Natural killer cell (primary cell): ENCODE data around the gene IL15. TPM values are rescaled to one million over a fixed set of nuclear protein-coding genes. Genes with fewer than 3 reads are reported as not detected.

ENCODE experiments used
- ATAC-seq, 3 donors: fragments of 150-1000 bp in 2 of 3; fragments of 200-7000 bp in 1 of 3; cut with Tn5 transposase; 1 replicate in 1 of 3; 2 replicates in 2 of 3; pipeline ENCODE4 v1.10.0; 2021; ENCODE audit warnings: mild to moderate bottlenecking in 2 of 3, moderate library complexity in 2 of 3
- DNase-seq, 2 donors: peaks; one replicate each; pipeline versions ENCODE4 v3.0.0 to v3.0.0-alpha.2; 2013 to 2021; ENCODE audit warnings: mixed read lengths in 1 of 2
- H3K27ac ChIP-seq: one replicate; pipeline ENCODE4 v1.5.1; 2013; ENCODE audit warnings: mild to moderate bottlenecking, low read length
- H3K27me3 ChIP-seq: one replicate; pipeline ENCODE4 v1.6.1; 2013; ENCODE audit warnings: low read length; ENCODE audit not compliant: control insufficient read depth, insufficient read depth
- H3K36me3 ChIP-seq: one replicate; pipeline ENCODE4 v1.6.1; 2013; ENCODE audit warnings: low read length; ENCODE audit not compliant: control insufficient read depth, insufficient read depth
- H3K4me1 ChIP-seq: one replicate; pipeline ENCODE4 v1.6.1; 2013; ENCODE audit warnings: low read length; ENCODE audit not compliant: control insufficient read depth, insufficient read depth
- H3K4me3 ChIP-seq: one replicate; pipeline ENCODE4 v1.5.1; 2013; ENCODE audit warnings: low read length
- H3K9me3 ChIP-seq: one replicate; pipeline ENCODE4 v1.6.1; 2013; ENCODE audit warnings: low read length; ENCODE audit not compliant: control insufficient read depth, insufficient read depth
- H3K27ac Mint-ChIP-seq, 2 donors: one replicate each; pipeline ENCODE4 v1.8.0; 2022; ENCODE audit warnings: mild to moderate bottlenecking in 2 of 2, mixed read lengths in 2 of 2, moderate library complexity in 1 of 2
- H3K27me3 Mint-ChIP-seq, 2 donors: one replicate each; pipeline ENCODE4 v1.8.0; 2022; ENCODE audit warnings: low read depth in 2 of 2, mixed read lengths in 2 of 2
- H3K36me3 Mint-ChIP-seq: one replicate; pipeline ENCODE4 v1.8.0; 2022; ENCODE audit warnings: mixed read lengths
- H3K4me1 Mint-ChIP-seq, 2 donors: one replicate each; pipeline ENCODE4 v1.8.0; 2022; ENCODE audit warnings: mixed read lengths in 2 of 2
- H3K4me3 Mint-ChIP-seq: one replicate; pipeline ENCODE4 v1.8.0; 2022; ENCODE audit warnings: mild to moderate bottlenecking, moderate library complexity, mixed read lengths
- H3K9me3 Mint-ChIP-seq, 2 donors: one replicate each; pipeline ENCODE4 v1.8.0; 2022; ENCODE audit warnings: mixed read lengths in 2 of 2
- WGBS: methylation state at CpG from one replicate; pipeline ENCODE4 v1.1.7; 2013; ENCODE audit warnings: missing lambda C conversion rate; ENCODE audit not compliant: insufficient coverage; 5-methylcytosine and 5-hydroxymethylcytosine counted together
- intact Hi-C: fragments of 100-400 bp; cut with micrococcal nuclease; formaldehyde crosslinking; loops from one replicate; pipeline ENCODE4 v1.14.2; 2022
- total RNA-seq, 4 donors: library from RNA; stranded (reverse); fragments of 120-200 nt in 1 of 4; gene quantifications; one replicate each; pipeline versions ENCODE4 v1.2.3 to v1.2.4, GENCODE V29; 2013 to 2022
- TF ChIP-seq, protein P1 (sequence below): fragments of 200-600 bp; IDR thresholded peaks from one replicate; pipeline ENCODE4 v1.8.0; 2022; ENCODE audit warnings: antibody characterized with exemption

The IL15 gene
- total RNA-seq, 3 donors from 2014 or later (not counting 1 experiment from before 2014, with no cell fraction given) = 6.0 to 8.1 (median 7.8) TPM

- TF ChIP-seq, protein P1, sequence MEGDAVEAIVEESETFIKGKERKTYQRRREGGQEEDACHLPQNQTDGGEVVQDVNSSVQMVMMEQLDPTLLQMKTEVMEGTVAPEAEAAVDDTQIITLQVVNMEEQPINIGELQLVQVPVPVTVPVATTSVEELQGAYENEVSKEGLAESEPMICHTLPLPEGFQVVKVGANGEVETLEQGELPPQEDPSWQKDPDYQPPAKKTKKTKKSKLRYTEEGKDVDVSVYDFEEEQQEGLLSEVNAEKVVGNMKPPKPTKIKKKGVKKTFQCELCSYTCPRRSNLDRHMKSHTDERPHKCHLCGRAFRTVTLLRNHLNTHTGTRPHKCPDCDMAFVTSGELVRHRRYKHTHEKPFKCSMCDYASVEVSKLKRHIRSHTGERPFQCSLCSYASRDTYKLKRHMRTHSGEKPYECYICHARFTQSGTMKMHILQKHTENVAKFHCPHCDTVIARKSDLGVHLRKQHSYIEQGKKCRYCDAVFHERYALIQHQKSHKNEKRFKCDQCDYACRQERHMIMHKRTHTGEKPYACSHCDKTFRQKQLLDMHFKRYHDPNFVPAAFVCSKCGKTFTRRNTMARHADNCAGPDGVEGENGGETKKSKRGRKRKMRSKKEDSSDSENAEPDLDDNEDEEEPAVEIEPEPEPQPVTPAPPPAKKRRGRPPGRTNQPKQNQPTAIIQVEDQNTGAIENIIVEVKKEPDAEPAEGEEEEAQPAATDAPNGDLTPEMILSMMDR = no peak
- H3K36me3 Mint-ChIP-seq = no peaks in the 10 kb centered on the region
- no peaks in the 10 kb centered on the region for H3K9me3 ChIP-seq
- no peak overlapping the region for H3K27ac Mint-ChIP-seq
- no peak overlapping the region for H3K4me3 ChIP-seq
- intact Hi-C loops = no loop called here
- no peak overlapping the region for H3K4me3 Mint-ChIP-seq
- no peaks in the 10 kb centered on the region for H3K9me3 Mint-ChIP-seq
- H3K27me3 ChIP-seq = no peaks in the 10 kb centered on the region
- no peak overlapping the region for H3K27ac ChIP-seq
- DNase-seq = no peak
- ATAC-seq = no peak
- H3K36me3 ChIP-seq = no peaks in the 10 kb centered on the region
- H3K4me1 Mint-ChIP-seq = peaks cover 11 to 22% of the 10 kb centered on the region in 2 donors
- H3K4me1 ChIP-seq = no peaks in the 10 kb centered on the region
- no peaks in the 10 kb centered on the region for H3K27me3 Mint-ChIP-seq
- WGBS = no CpG with 5 or more reads among the region's 1 CpG
These were observed 11.6 kb downstream of the IL15 start for GRCh38 chr4:141647966-141648365.

DNA sequence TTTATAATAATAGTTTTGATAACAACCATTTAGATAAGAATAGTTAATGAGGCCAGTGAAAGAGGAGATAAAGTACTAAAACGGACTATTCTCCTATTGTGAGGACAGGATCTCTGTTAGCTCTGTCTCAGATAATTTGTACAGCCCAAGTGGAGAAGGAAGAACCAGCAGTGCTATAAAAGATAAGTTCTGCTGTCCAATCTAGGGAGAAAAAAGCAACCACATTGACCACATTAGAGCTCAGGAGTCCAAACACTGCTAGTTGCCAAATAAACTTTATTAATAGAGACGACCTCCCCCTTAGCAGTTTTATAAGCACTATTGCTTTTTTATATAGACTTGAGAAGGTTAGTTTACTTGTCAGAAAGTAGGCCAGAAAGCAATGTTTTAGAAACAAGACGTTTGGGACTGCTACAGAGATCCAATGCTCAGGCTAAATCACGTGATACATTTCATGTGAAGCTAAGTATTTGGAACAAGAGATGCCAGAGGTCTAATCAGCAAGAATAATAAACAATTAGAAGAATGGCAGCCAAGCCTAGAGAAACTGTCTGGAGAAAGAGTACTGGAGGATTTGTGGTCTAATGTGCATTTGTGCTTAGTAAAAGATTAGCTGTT is 15.9 kb downstream of the IL15 start:
- Histone ChIP-seq H3K27me3 (no peaks in the 10 kb centered on the region), H3K27ac (no peak overlapping the region), H3K4me1 (no peaks in the 10 kb centered on the region), H3K4me3 (no peak overlapping the region), H3K36me3 (no peaks in the 10 kb centered on the region), H3K9me3 (no peaks in the 10 kb centered on the region)
- intact Hi-C loops = no loop called here
- 34% methylated on average over 3 of the region's 4 CpGs for whole genome bisulfite sequencing
- H3K4me3 Mint-ChIP-seq = no peak overlapping the region
- H3K36me3 Mint-ChIP-seq = no peaks in the 10 kb centered on the region
- TF ChIP-seq, protein P1 = no peak
- peaks cover 5 to 13% of the 10 kb centered on the region in 2 donors for H3K4me1 Mint-ChIP-seq
- DNase-seq (no peak), ATAC-seq (no peak)
- H3K27me3 Mint-ChIP-seq = no peaks in the 10 kb centered on the region
- H3K27ac Mint-ChIP-seq = no peak overlapping the region
- no peaks in the 10 kb centered on the region for H3K9me3 Mint-ChIP-seq

GRCh38 chr4:141654098-141654497 is 17.7 kb downstream of the IL15 start:
- H3K27ac Mint-ChIP-seq = no peak overlapping the region
- intact Hi-C loops = no loop called here
- no peaks in the 10 kb centered on the region for H3K9me3 ChIP-seq
- TF ChIP-seq, protein P1 = no peak
- no peaks in the 10 kb centered on the region for H3K27me3 Mint-ChIP-seq
- H3K36me3 Mint-ChIP-seq = no peaks in the 10 kb centered on the region
- H3K36me3 ChIP-seq = no peaks in the 10 kb centered on the region
- H3K27me3 ChIP-seq = no peaks in the 10 kb centered on the region
- peaks cover 3% of the 10 kb centered on the region for H3K4me1 ChIP-seq
- peaks cover 11 to 12% of the 10 kb centered on the region in 2 donors for H3K4me1 Mint-ChIP-seq
- H3K4me3 Mint-ChIP-seq = no peak overlapping the region
- ATAC-seq (no peak), DNase-seq (no peak)
- no peak overlapping the region for H3K27ac ChIP-seq
- no peak overlapping the region for H3K4me3 ChIP-seq
- H3K9me3 Mint-ChIP-seq = no peaks in the 10 kb centered on the region

- Mint-ChIP-seq H3K27ac (no peak overlapping the region), H3K9me3 (no peaks in the 10 kb centered on the region), H3K36me3 (no peaks in the 10 kb centered on the region), H3K4me3 (no peak overlapping the region), H3K27me3 (no peaks in the 10 kb centered on the region), H3K4me1 (peaks cover 12 to 14% of the 10 kb centered on the region in 2 donors)
- Histone ChIP-seq H3K27me3 (no peaks in the 10 kb centered on the region), H3K4me1 (peaks cover 3% of the 10 kb centered on the region), H3K4me3 (no peak overlapping the region), H3K36me3 (no peaks in the 10 kb centered on the region), H3K27ac (no peak overlapping the region), H3K9me3 (no peaks in the 10 kb centered on the region)
- intact Hi-C loops = no loop called here
- ATAC-seq (no peak), DNase-seq (no peak)
- 86% methylated on average over 2 of the region's 3 CpGs for WGBS
- TF ChIP-seq, protein P1 = no peak
These were observed 19.6 kb downstream of the IL15 start for GRCh38 chr4:141656031-141656430.
